Stimulated activated CD8-positive, alpha-beta memory T cell treated with anti-CD3 and anti-CD28 coated beads, Interleukin-4, amount 100 ng/mL, for 1 hour (primary cell): ENCODE measurements around the gene AIFM1.

Experiments
- DNase-seq, 2 donors: peaks; one replicate each; pipeline ENCODE4 v3.0.0-alpha.2; 2020; ENCODE audit warnings: low read depth in 2 of 2, low spot score in 1 of 2

AIFM1 gene

DNA sequence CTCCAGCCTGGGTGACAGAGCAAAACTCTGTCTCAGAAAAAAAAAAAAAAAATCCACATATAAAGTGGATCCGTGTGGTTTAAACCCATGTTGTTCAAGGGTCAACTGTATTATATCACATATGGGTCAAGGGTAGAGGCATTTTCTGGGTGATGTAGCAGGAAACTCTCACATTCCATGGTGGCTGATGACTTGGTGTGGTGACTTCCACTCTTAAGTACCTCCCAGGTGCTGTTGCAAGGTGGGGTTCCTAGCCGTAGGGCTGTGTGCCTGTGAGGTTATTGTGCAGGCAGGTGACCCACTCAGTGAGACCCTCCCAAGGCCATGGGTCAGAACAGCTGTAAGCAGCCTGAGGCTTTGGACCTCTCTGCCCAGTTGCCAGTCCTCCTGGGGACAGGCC, 72.4 kb downstream of the AIFM1 start:
- DNase-seq, result no peak

DNA sequence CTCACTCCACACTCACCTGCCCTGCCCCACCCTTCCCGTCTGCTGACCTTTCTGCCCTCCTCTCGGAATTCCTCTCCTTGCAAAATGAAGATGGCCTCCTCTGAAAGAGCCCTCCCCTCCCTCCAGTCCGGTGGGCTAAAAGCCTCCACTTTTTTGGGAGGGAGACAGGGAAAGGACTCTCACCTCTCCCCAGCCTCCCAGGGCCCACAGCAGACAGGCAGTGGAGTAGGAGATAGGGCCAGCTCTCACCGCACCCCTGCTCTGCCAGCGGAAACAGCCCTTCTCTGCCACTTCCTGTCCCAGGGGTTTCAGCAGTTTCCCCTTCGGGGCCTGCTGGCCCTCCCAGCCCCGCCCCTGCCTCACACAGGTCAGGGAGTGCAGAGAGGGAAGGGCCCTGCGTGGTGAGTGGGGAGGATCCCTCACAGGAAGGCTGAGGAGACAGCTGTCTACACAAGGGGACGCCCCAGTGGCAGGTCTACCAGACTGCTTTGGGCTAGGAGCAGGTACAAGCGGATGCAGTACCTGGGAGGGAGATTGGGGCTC, 73.6 kb downstream of the AIFM1 start:
- peak; percentile 49 to 68 for DNase-seq

DNA sequence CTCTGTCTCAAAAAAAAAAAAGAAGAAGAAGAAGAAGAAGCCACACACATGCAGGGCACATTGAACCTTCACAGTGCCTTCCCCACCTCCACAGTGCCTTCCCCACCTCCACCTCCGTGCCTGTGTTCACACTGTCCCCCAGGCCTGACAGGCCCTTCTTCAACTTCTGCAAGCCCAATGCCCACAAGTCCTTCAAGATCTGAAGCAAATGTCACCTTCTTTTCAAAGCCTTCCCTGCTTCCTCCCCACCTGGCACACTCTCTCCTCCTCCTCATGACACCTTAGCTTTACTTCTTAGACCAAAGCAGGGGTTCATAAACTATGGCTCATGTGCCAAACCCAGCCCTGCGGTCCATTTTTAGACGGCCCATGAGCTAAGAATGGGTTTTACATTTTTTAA, 75.3 kb downstream of the AIFM1 start:
- DNase-seq, result no peak

DNA sequence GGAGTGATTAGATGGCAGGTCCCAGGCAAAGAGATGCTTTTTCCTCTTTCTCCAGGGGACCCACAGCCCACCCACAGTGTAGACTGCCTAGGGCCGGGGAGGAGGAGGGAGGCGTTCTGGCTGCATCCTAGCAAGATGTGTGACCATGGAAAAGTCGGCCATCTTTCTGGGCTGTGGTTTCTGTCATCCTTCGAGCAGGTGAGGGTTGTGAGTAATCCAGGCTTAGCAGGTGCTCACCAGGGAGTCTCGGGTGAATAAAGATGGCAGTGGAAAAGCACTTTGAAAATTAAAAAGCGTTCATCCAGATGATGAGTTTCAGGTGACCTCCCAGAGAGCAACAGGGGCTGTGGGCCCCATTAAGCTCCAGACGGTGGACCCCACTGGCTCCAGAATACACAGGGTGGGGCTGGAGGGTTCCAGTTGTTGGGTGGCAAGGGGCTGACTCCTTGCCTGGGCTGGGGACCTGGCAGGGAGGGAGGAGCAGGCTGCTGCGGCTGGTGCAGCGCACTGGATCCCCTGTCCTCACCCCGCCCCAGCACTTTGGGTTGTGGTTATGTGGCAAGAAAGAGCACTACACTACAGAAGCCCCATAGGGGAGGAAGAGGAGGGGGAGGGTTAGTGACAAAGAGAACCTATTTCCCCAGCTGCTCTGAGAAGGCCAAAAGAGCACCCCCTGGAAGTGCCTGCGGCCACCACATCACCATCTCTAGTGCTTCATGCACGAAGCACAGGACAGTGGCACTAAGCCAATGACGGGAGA, 79.0 kb downstream of the AIFM1 start:
- peak in 1 of 2 donors; percentile 33 for DNase-seq

DNA sequence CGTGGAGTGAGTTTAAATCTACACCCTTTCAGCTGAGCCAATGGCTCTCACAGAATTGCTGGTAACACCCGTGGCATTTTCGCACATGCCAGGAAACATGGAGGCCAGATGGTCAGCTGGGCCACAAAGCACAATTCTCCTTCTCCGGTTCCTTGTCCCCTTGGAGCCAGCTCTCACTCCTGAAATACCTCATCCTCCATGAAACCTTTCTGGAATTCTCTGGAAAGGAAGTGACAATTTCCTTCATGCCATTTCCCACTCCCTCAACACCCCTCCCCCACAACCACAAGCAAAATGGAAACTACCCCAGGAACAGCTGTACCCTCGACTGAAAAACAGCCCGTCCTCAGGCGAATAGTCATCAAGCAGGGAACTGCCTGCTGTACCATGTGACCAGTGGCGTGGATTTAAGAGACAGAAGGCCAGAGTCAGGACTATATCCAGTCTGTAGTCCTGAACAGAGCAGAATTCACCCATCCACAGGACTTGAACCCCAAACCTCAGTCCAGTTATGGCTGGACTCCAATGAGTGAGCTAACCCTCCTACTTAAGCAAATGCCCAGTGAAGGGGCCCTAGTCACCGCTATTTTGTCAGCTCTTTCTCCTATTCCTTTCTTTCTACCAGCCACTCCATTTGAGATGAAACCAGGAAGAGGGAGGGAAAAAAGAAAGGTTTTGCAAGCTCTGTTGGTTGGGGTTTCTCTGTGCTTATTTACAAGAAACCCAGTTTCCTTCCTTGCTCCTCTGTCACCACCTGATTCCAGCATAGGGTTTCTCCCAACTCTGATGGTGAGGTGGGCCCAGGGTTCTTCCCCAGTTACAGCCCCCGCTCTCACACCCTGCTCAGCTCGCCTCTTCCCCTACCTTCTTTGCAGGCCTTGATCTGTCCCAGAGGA, 79.8 kb downstream of the AIFM1 start:
- no peak for DNase-seq

DNA sequence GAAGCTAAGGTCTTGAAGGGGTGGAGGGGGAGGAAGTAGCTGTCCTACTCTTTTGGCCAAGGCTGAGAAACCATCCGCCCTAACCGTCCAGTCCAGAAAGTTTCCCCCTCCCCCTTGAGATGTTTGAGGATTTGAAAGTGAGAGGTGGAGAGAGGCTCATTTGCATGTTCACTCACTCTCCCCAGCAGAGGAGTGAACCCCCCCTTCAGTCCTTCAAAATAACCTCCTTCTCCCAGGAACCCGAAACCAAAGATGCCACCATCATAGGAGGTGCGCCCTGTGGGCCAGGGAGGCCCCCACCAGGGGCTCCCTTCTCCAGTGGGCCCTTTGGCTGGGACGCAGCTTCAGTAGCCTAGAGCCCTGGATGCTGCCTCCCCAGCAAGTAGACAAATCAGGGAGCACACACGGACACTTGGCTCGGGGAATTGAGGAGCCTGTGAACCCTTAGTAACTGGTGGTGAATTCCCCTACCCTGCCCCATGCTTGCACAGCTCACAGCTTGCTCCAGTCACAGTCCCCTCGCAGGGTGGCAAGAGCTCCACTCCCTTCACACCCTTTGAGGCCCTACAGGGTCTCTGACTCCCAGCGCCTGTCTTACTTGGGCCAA, 80.9 kb downstream of the AIFM1 start:
- no peak for DNase-seq

DNA sequence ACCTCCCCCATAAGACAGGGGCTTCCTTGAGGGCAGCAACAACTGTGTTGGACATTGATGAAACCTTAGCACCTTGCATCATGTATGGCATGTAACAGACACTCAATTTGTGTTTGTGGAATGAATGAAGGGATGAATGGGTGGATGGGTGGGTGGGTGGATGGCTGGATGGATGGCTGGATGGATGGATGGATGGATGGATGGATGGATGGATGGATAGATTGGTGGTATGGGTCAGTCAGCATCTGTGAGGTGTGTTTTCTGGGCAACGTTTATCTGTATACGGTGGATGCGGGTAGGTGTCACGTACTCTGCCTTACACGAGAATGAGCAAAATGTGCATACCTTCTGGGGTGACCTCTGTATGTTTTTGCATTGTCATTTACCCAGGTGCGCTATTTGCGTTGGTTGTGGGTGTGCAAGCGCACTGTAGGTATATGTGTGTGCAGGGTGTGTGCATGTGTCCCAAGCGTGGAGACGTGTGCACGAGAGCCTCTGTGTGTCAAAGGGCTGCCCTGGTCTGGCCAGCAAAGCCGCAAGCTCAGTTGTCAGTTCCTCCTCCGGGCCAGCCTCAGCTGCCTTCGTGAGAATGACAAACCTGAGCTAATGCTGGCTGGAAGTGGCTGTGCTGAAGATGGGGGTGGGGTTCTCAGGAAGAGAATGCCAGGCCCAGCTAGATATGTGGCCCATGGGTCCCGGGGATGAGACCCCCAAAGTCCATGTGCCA, 81.8 kb downstream of the AIFM1 start:
- DNase-seq, result no peak

DNA sequence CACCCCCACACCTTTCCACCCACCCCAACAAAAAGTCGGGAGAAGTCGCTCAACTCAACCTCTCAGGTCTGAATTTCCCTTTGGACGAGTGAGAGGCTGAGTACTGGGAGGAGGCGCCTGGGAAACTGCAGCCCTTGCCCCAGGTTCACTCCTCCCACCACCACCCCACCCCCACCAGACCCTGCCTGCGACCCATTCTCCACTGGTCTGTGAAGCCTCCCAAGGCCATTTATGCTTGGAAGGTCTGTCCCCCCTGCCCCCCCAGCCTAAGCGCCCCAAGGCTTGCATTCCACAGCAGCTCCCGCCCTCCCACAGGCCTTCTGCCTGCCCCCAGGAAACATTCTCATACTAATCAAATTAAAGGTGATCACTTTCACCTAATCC, 82.5 kb downstream of the AIFM1 start:
- DNase-seq, result no peak

DNA sequence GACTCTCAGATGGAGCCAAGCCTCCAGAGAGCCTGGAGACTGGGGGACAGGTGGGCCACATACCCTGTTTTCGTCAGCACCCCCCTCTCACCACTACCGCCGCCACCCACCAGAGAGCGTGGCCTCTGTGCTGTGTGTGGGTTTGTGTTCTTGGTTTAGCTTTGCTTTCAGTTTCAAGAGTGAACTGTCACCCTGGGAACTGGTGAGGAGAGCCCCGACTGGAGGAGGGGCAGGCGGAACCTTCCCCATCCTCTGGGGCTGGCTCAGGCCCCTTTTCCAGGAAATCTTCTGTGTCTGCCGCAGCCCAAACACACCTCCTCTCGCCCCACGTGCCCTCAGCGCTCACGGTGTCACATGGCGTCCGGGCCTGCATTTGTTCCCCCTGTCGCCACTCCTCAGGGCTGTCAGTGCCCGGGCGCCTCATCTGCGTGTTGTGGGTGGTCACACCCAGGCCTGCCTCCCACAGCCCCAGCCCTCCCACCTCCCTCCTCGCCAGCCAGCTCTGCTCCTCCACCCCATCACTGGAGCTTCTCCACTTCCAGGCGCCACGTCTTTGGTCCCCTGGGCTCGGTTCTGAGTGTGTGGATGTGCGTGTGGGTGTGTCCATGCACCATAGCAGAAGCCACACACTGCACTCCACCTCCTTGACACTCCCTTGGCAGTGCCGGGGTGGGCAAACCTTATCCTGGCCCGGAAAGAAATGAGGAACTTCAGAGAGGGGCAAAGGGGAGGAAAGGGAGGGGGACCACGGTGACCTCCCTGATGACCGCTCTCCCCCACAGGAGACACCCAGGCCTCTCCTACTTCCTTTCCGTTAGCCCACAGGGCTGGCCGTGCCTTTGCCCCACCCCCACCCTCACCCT, 83.2 kb downstream of the AIFM1 start:
- peak in 1 of 2 donors; percentile 46 for DNase-seq

DNA sequence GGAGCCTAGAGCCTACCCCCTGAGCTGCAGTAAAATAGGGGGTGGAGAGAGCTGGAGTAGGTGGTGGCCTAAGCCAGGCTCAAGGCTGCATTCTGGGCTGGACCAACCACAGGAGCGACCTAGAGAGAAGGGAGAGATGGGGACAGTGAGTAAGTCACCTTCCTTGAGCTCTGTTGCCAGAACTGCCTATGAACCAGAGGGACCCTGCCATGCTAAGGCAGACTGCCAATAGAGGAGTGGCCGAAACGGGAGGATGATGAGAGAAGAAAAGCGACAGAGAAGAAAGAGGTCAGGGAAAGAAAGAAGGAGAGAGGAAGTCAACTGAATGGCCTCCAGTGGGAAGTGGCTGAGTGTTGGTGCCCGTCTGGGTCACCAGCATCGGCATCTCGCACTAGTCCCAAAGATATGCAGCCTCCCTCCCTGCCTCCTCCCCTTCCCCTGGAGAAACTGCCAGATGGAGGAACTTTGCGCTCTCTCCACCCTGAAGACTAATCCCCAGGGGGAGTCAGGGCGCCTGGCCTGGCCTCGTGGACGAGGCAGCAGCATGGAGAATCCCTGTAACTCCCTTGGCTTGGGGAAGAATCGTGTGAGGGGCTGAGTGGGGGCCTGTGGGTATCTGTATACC, 84.1 kb downstream of the AIFM1 start:
- no peak for DNase-seq

DNA sequence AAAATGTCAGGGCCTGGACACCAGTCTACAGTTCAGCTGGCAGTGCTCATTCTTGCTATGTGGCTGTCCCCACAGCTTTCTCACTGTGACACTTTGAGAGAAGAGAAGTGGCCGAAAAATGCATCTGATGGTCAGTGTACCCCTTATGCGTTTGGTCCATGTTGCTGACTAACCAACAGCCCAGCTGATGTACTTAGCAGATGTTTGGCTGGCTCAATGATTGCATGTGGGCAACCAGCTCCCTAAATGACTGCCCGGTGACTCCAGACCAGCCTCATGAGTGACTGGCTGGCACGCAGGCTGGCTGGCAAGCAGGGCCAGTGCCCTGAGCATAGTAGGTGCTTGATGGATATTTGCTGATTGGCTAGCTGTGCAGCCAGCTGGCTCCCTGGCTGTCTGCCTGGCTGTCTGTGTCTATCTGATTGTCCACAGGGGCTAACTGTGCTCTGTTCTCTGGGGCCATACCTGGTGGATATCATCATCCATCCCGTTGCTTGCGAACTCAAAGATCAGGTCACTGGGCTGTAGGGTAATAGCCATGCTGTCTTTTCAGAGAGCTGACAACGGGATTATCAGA, 84.8 kb downstream of the AIFM1 start:
- no peak for DNase-seq

DNA sequence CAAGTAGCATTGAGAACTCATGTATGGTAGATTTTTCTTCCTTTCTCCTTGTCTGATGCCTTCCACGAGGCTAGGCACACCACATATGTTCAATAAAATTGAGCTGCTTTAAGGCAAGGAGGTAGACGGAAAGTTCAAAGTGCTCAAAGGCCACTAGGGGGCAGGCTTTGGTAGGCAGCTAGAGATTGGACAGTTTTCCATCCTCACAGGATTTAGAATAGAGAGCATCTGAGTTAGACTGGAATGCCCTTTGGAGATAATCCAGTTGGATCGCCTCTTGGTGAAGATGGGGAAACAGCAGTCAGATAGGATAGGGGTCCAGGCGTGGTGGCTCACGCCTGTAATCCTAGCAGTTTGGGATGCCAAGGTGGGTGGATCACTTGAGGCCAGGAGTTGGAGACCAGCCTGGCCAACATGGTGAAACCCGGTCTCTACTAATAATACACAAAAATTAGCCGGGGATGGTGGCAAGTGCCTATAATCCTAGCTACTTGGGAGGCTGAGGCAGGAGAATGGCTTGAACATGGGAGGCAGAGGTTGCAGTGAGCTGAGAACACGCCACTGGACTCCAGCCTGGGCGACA, 85.7 kb downstream of the AIFM1 start:
- no peak for DNase-seq
